Dendritic cell treated with granulocyte-macrophage colony-stimulating factor and Interleukin-4, amounts not matched to agents 40 ng/mL and 50 ng/mL, for 4 days (primary cell): ENCODE data around the gene PLSCR5.

Experiments used
- H3K27ac Mint-ChIP-seq: one replicate; pipeline ENCODE4 v1.8.0; 2022; ENCODE audit warnings: mild to moderate bottlenecking, mixed read lengths
- H3K27me3 Mint-ChIP-seq: one replicate; pipeline ENCODE4 v1.8.0; 2022; ENCODE audit warnings: mild to moderate bottlenecking, mixed read lengths
- H3K36me3 Mint-ChIP-seq: one replicate; pipeline ENCODE4 v1.8.0; 2022; ENCODE audit warnings: low read depth, mixed read lengths
- H3K4me1 Mint-ChIP-seq: one replicate; pipeline ENCODE4 v1.8.0; 2022; ENCODE audit warnings: low read depth, mixed read lengths
- H3K4me3 Mint-ChIP-seq: one replicate; pipeline ENCODE4 v1.8.0; 2022; ENCODE audit warnings: mild to moderate bottlenecking, moderate library complexity, mixed read lengths
- H3K9me3 Mint-ChIP-seq: one replicate; pipeline ENCODE4 v1.8.0; 2022; ENCODE audit warnings: mixed read lengths
- intact Hi-C: fragments of 100-400 bp; cut with micrococcal nuclease; formaldehyde crosslinking; loops from one replicate; pipeline ENCODE4 v1.15.0; 2022

Gene PLSCR5

DNA sequence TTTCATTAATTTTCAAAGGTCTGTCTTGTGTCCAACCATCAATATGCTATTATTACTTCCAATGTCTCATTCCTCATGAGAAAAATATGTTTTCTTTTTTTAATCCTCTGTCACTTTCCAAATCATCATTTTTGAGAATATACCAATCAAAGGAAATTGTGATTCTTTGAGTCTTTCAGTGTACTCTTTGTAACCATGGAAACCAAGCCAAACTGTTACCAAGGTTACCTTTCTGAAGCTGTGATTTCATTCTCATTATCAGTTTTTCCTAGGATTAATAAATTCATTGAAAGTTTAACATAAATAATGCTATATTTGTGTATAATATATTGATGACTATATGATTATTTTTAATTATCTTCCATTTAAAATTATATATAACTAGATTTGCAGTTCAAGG lies 16.6 kb upstream of the PLSCR5 start:
- Mint-ChIP-seq H3K36me3 (no peaks in the 10 kb centered on the region), H3K9me3 (no peaks in the 10 kb centered on the region), H3K4me3 (no peak overlapping the region), H3K27me3 (peaks cover 2% of the 10 kb centered on the region), H3K4me1 (peaks cover 6% of the 10 kb centered on the region), H3K27ac (no peak overlapping the region)
- intact Hi-C loops, result no loop called here

DNA sequence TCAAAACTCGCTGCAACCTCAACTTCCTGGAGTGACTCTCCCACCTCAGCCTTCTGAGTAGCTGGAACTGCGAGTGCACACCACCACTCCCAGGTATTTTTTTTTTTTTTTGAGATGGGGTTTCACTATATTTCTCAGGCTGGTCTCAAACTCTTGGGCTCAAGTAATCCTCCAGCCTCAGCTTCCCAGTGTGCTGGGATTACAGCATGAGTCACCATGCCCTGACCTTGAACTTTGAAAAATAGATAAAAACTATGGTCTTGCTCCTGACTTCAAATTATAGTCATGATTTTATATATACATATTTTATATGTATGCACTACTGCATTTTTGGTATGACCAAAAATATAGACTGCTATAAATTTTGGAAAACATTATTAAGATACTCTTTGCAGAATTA lies 6.9 kb upstream of the PLSCR5 start:
- Mint-ChIP-seq H3K27ac (no peak overlapping the region), H3K36me3 (no peaks in the 10 kb centered on the region), H3K4me1 (no peaks in the 10 kb centered on the region), H3K4me3 (no peak overlapping the region), H3K9me3 (no peaks in the 10 kb centered on the region), H3K27me3 (no peaks in the 10 kb centered on the region)
- intact Hi-C loops, result no loop called here

DNA sequence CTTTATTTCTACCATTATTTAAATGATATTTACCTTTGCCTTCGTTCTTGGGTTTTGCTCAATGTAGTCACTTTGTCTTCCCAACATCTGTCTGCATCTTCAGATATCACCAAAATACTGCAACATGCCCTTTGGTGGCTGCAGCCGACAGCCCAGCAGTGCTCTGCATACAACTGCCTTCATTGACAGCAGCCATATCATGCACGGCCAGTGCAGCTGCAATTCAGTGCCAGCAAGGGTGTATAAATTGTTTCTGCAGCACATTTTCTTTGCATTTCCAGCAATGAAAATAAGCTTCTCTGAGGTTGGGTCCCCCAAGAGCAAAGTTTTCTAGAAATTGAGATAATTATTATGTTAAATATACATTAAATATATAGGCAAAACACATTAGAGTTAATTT lies 6.0 kb upstream of the PLSCR5 start:
- Mint-ChIP-seq H3K9me3 (no peaks in the 10 kb centered on the region), H3K27ac (no peak overlapping the region), H3K36me3 (no peaks in the 10 kb centered on the region), H3K4me1 (no peaks in the 10 kb centered on the region), H3K4me3 (no peak overlapping the region), H3K27me3 (no peaks in the 10 kb centered on the region)
- intact Hi-C loops, result no loop called here

DNA sequence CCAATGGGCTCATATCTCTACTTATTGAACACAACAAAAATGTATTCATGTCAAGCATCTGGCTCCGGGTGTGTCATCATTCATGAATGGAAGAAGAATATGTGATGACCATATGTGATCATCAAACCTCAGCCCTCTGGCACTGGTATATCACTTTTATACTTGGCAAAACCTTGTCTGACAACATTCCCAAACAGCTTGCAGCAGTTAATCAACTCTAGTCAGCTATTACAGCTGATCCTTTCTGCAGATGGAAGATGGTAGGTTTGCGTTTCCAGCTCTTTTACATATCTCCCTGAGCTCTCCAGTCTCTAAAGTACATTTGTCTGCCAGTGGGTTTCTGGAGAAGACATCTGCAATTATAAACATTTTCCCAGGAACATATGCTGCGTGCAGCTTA lies 6.6 kb downstream of the PLSCR5 start:
- no peaks in the 10 kb centered on the region for H3K4me1 Mint-ChIP-seq
- H3K9me3 Mint-ChIP-seq, result no peaks in the 10 kb centered on the region
- H3K27ac Mint-ChIP-seq, result no peak overlapping the region

DNA sequence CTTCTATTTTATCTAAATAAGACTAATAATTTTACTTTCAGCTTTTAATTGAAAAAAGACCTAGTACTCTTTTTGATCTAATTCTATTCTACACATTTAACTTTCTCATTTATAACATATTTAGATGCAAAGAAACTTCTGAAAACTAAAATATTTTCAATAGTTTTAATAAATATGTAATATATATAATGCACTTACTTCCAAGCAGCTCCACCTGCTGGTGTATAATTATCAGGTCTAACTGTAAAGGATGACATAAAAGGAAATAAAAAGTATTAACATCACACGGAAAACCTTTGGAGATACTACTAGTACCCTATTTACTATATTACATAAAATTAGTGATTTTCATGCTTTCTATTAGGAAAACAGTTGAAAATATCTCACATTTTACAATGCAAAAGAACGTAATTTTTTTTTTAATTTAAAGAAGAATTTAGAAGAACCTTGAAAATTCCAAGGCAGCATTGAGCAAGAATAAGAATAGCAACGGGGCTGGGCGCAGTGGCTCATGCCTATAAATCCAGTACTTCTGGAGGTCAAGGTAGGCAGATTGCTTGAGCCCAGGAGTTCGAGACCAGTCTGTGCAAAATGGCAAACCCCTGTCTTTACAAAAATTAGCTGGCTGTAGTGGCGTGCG lies 10.2 kb downstream of the PLSCR5 start:
- H3K27me3 Mint-ChIP-seq, result no peaks in the 10 kb centered on the region
- no peak overlapping the region for H3K4me3 Mint-ChIP-seq
- intact Hi-C loops, result loop anchor here (5.0 kb wide), 1 partner anchor 42 kb away; no protein-coding TSS in a partner anchor
- H3K27ac Mint-ChIP-seq, result no peak overlapping the region
- H3K4me1 Mint-ChIP-seq, result no peaks in the 10 kb centered on the region
- H3K9me3 Mint-ChIP-seq, result no peaks in the 10 kb centered on the region
- no peaks in the 10 kb centered on the region for H3K36me3 Mint-ChIP-seq

More for the DNA sequence above, 6.6 kb downstream of the PLSCR5 start:
- intact Hi-C loops, result no loop called here
- no peak overlapping the region for H3K4me3 Mint-ChIP-seq
- no peaks in the 10 kb centered on the region for H3K36me3 Mint-ChIP-seq
- H3K27me3 Mint-ChIP-seq, result no peaks in the 10 kb centered on the region

DNA sequence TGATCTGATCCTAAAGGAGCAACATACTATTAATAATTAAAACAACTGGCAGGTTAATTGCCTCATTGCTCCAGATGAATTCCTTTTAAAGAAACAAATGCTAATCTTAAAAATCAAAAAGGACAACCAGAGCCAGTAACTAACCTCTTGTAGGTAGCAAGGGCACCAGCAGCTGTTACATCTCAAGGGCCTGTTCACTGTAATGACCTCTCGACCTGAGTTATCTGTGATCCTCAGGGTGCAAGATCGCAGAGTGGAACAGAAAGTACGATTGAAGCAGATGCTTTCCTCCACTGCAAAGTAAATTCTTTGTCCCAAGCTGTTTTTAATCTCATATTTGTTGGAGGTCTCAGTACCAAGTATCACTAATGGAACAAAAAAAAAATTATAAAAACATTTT lies 11.4 kb downstream of the PLSCR5 start:
- Mint-ChIP-seq H3K27ac (no peak overlapping the region), H3K4me1 (no peaks in the 10 kb centered on the region), H3K27me3 (no peaks in the 10 kb centered on the region), H3K4me3 (no peak overlapping the region), H3K9me3 (no peaks in the 10 kb centered on the region), H3K36me3 (no peaks in the 10 kb centered on the region)
- intact Hi-C loops, result loop anchor here (5.0 kb wide), 1 partner anchor 44 kb away; no protein-coding TSS in a partner anchor

DNA sequence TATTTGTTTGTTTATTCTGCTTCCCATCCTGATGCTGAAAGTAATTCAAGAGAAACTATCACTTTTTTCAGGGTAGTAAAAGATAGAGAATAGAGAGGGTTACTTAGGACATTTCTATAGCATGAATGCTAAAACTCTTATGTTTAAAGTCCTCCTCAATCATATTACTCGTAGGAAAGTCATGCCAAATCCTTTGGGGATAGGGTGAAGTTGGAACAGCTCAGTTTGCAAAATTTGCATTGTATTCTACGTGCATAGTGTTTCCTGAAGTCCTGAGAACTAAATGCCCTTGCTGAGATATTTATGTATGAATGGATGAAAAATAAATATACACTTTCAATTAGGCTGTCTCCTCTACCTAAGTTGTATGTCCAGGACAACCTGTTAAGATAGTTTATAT lies 14.6 kb downstream of the PLSCR5 start:
- H3K27me3 Mint-ChIP-seq, result no peaks in the 10 kb centered on the region
- no peaks in the 10 kb centered on the region for H3K9me3 Mint-ChIP-seq
- no peaks in the 10 kb centered on the region for H3K4me1 Mint-ChIP-seq
- intact Hi-C loops, result loop anchor here (5.0 kb wide), 1 partner anchor 47 kb away; no protein-coding TSS in a partner anchor
- no peak overlapping the region for H3K27ac Mint-ChIP-seq
- H3K4me3 Mint-ChIP-seq, result no peak overlapping the region
- H3K36me3 Mint-ChIP-seq, result no peaks in the 10 kb centered on the region

DNA sequence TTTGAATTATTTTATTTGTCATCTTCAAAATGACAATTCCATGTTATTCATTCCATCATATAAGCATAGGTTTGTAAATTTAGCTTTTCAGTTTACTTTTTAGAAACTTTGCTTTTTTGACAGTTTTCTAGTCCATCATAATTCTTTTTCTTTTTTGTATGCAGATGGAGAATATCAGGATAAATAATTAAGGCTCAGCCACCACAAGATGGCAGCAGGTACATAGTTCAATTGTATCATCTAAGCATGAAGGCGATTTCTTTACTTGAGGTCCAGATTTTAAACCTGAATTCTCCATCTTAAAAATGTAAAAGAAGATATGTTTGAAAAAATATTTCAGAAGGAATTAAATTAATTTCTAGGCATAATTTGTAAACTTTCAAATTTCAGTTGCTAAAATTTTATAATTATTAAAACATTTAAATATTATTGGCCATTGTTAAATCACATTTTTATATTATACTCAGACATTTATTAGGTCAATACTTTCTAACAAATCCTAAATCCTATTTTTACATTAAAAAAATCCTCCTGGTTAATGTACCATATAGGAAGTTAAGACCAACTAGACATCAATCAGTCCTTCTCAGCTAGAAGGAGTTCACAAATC lies 15.1 kb downstream of the PLSCR5 start:
- Mint-ChIP-seq H3K9me3 (no peaks in the 10 kb centered on the region), H3K36me3 (no peaks in the 10 kb centered on the region), H3K4me1 (no peaks in the 10 kb centered on the region), H3K4me3 (no peak overlapping the region), H3K27ac (no peak overlapping the region), H3K27me3 (no peaks in the 10 kb centered on the region)
- intact Hi-C loops, result loop anchor here (5.0 kb wide), 1 partner anchor 47 kb away; no protein-coding TSS in a partner anchor

DNA sequence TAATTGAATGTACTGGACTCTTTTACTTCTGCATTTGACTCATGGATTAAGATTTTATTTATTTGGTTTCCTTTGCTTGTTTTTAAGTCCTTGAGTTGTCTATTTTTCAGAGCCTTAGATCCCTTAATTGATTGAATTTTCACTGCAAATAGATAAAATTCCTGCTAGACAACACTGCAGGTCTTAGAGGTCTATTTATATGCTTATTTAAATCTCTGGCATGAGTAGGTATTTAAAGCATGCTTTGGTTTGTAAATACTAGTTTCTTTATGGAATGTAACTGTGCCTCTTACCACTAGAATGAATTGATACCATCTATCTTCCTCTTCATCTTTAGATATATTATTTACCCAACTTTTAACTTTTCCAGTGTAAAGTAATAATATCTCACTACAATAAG lies 20.0 kb downstream of the PLSCR5 start:
- H3K27me3 Mint-ChIP-seq, result no peaks in the 10 kb centered on the region
- no peaks in the 10 kb centered on the region for H3K36me3 Mint-ChIP-seq
- intact Hi-C loops, result no loop called here
- no peak overlapping the region for H3K27ac Mint-ChIP-seq
- peaks cover 13% of the 10 kb centered on the region for H3K4me1 Mint-ChIP-seq
- H3K4me3 Mint-ChIP-seq, result no peak overlapping the region
- peaks cover 8% of the 10 kb centered on the region for H3K9me3 Mint-ChIP-seq

DNA sequence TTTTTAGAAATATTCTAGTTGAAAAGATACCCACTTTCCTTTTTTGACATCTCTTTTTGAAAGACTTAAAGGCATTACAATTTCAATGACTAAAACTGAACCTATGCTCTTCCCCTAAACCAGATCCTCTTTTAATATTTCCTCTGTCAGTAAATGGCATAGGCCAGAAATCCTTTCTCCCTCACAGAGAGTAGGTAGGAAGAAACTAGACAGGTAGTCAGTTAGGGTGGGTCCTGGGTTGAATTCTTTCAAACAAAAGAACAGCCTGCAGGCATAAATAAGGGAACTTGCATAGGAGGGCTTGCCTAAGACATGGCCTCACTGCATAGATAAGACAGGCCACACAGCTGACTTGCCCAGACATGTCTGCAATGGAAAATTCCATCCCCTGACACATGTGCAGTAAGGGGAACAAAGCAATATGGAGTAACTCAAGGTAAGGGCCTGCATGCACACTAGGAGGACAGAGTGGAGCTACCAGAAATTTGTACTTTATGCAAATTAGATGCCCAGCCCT lies 23.1 kb downstream of the PLSCR5 start:
- intact Hi-C loops, result no loop called here
- peak overlapping the region; percentile 20 for H3K27ac Mint-ChIP-seq
- H3K4me1 Mint-ChIP-seq, result peaks cover 13% of the 10 kb centered on the region
- H3K9me3 Mint-ChIP-seq, result peaks cover 8% of the 10 kb centered on the region
- H3K27me3 Mint-ChIP-seq, result no peaks in the 10 kb centered on the region
- no peaks in the 10 kb centered on the region for H3K36me3 Mint-ChIP-seq
- no peak overlapping the region for H3K4me3 Mint-ChIP-seq

DNA sequence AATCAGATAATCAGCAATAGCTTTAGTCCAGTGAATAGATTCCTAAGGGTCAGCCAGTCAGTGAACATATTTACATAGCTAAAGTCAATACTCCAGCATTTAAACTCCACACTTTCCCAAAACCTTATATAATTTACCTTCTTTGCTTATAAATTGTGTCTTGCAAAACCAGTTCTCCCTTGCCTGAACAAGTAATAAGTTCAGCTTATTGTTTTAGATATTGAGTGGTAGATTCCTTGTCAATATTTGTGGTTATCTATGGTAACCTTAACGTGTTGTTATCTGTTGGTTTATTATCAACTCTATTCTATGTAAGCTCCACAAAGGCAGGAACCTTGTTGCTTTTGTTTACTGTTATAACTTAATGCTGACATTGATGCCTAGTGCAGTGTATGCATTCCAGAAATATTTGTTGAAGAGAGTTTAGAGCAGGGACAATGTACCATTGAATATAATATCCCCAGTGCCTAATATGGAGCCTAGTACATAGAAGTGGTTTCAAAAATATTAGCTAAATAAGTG lies 24.0 kb downstream of the PLSCR5 start:
- peaks cover 8% of the 10 kb centered on the region for H3K9me3 Mint-ChIP-seq
- peaks cover 13% of the 10 kb centered on the region for H3K4me1 Mint-ChIP-seq
- intact Hi-C loops, result no loop called here
- no peak overlapping the region for H3K27ac Mint-ChIP-seq
- no peaks in the 10 kb centered on the region for H3K27me3 Mint-ChIP-seq
- no peaks in the 10 kb centered on the region for H3K36me3 Mint-ChIP-seq
- no peak overlapping the region for H3K4me3 Mint-ChIP-seq

DNA sequence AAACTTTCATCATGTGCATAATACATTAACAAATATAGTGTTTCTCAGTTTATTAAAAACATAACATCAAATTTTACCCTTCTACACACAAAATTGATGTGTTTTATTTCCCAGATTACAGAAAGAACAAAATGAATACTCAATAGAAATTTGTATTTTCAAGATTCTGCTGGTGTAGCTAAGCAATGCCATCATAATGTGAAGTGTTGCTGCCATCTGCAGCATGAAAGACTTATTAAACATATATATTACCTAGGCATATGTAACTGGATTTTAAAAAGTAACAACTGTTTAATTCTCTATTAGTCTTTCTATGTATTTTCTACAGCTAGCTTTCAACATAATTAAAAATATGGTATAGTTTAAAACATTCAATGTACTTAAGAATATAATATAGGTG lies 27.5 kb downstream of the PLSCR5 start:
- Mint-ChIP-seq H3K4me3 (no peak overlapping the region), H3K27ac (no peak overlapping the region), H3K27me3 (no peaks in the 10 kb centered on the region), H3K4me1 (peaks cover 8% of the 10 kb centered on the region), H3K36me3 (no peaks in the 10 kb centered on the region), H3K9me3 (peaks cover 2% of the 10 kb centered on the region)
- intact Hi-C loops, result loop anchor here (1.0 to 5.0 kb wide), 4 partner anchors 245 to 510 kb away; no protein-coding TSS in a partner anchor

DNA sequence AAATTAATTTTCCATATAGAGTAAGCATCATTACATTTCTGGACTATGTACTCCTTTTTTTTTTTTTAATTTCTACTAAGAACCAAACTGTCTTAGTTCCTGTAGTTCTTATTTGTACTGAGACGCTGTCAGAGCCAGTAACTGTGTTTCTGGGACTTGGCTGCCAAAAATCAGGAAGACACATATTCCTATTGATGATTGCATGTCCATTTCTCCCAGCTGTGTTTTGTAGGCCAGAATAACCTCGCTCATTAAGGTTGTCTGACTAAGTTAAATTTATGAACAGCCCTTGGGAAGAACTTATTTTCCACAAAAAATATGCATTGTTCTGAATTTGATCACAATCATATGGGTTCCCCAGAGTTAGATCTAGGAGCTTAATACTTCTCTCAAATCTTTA lies 29.5 kb downstream of the PLSCR5 start:
- Mint-ChIP-seq H3K9me3 (no peaks in the 10 kb centered on the region), H3K27me3 (no peaks in the 10 kb centered on the region), H3K27ac (no peak overlapping the region), H3K4me3 (no peak overlapping the region), H3K4me1 (no peaks in the 10 kb centered on the region), H3K36me3 (no peaks in the 10 kb centered on the region)
- intact Hi-C loops, result loop anchor here (5.0 kb wide), 2 partner anchors 243 to 508 kb away; no protein-coding TSS in a partner anchor

DNA sequence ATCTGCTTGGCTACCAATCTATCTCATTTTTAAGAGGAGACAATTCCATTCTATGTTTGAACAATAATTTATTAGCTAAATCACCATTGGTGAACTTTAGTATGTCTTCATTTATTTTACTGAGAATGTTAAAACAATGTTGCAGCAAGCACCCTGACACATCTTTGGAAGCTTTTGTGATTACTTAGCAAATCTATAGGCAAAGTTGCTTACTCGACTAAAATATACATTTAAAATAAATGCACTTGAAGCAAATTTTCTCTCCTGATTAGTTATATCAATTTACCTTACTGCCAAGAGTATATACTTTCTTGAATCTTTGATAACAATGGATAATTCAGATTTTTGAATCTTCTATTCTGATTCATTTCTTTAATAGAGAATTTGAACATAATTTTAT lies 31.0 kb downstream of the PLSCR5 start:
- Mint-ChIP-seq H3K4me1 (no peaks in the 10 kb centered on the region), H3K36me3 (no peaks in the 10 kb centered on the region), H3K27me3 (no peaks in the 10 kb centered on the region), H3K4me3 (no peak overlapping the region), H3K9me3 (no peaks in the 10 kb centered on the region), H3K27ac (no peak overlapping the region)
- intact Hi-C loops, result no loop called here
